Right cardiac atrium (tissue), 5 donors: ENCODE results near the gene HSPG2. TPM values are rescaled to one million over a fixed set of nuclear protein-coding genes. Genes with fewer than 3 reads are reported as not detected.
A peak's percentile ranks its signal among the peaks of the same experiment; 100 is the strongest.
"Not testable (repeated sequence)": the region's sequence is repeated elsewhere in the genome, so short reads cannot be mapped to it uniquely, and the experiment has no call there.

Experiments used
- ATAC-seq, 2 donors: fragments of 200-7000 bp; cut with Tn5 transposase; one replicate each; pipeline versions ENCODE4 v1.8.0 to v1.9.1; 2020; ENCODE audit warnings: moderate library complexity in 2 of 2, mild to moderate bottlenecking in 1 of 2
- DNase-seq, 3 donors: peaks; one replicate each; pipeline ENCODE4 v3.0.0-alpha.2; 2020
- H3K27ac ChIP-seq: one replicate; pipeline ENCODE4 v1.5.1; 2013; ENCODE audit warnings: mild to moderate bottlenecking, low read length, control low read depth, moderate library complexity
- H3K27me3 ChIP-seq: one replicate; pipeline ENCODE4 v1.6.1; 2013; ENCODE audit not compliant: control insufficient read depth, insufficient read depth
- H3K4me1 ChIP-seq: one replicate; pipeline ENCODE4 v1.6.1; 2013; ENCODE audit warnings: low read length; ENCODE audit not compliant: control insufficient read depth, insufficient read depth
- H3K4me3 ChIP-seq: one replicate; pipeline ENCODE4 v1.5.1; 2013; ENCODE audit warnings: low read length, control low read depth
- H3K9me3 ChIP-seq: one replicate; pipeline ENCODE4 v1.6.1; 2013; ENCODE audit warnings: low read length; ENCODE audit not compliant: control insufficient read depth
- WGBS: extraction: QIAGEN DNeasy Blood & Tissue Kit; methylation state at CpG from one replicate; pipeline ENCODE4 v1.1.7; 2013; 5-methylcytosine and 5-hydroxymethylcytosine counted together
- intact Hi-C, 4 donors: fragments of 100-400 bp; cut with DNase I; formaldehyde crosslinking; loops; one replicate each; pipeline versions ENCODE4 v1.11.0 to v1.14.0; 2022 to 2023
- polyA plus RNA-seq: library from polyadenylated mRNA; stranded (reverse); fragments of 200-250 nt; gene quantifications from one replicate; pipeline ENCODE4 v1.2.3, GENCODE V29; 2013
- total RNA-seq, 4 donors: library from RNA; stranded (reverse); fragmentation: NEBNext Ultra II Directional; extraction: Animal tissue kit (Norgen Biotek cat#: 25700); gene quantifications; one replicate each; pipeline ENCODE4 v1.2.1, GENCODE V29; 2021
- donor health status: healthy with polysubstance abuse.
- donor health status: DM: no; HTN: yes; CAD: no.
- donor health status: DM: no; HTN: no; CAD: no.
- donor health status: DM: no; HTN: yes; CAD: no; lungs with severe emphysema.
- donor health status: DM: yes; HTN: yes; CAD: no.

HSPG2 gene
- total and polyA plus RNA-seq, 5 donors, result 257 to 659 (median 459) TPM

DNA sequence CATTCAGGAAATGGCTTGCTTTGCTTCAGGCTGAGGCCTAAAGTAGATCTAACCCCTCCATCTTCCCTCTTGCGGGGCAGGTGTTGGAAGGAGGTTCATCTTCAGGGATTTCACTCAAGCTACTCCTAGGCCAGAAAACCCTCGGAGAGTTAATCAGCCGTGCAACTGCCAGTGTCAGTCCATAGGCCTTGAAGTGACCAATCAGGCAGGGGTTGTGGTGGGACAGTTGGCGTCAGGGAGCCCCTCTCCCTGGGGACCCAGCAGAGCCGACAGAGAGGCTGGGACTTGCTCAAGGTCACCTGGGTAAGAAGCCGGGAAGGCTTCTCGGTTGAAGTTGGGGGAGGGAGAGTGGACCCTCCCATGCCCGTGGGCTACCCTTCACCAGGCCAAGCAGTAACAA, 36.8 kb upstream of the HSPG2 start:
- H3K9me3 ChIP-seq, DNase-seq, H3K4me3 ChIP-seq, H3K27me3 ChIP-seq, H3K4me1 ChIP-seq, H3K27ac ChIP-seq, intact Hi-C loops: not testable (repeated sequence)
- peak in 1 of 2 donors; percentile 8 for ATAC-seq
- WGBS, result 77% methylated on average over 8 of the region's 8 CpGs

GRCh38 chr1:21972973-21973441, 35.9 kb upstream of the HSPG2 start:
- H3K27me3 ChIP-seq, H3K4me3 ChIP-seq, DNase-seq, H3K4me1 ChIP-seq, intact Hi-C loops, H3K27ac ChIP-seq, H3K9me3 ChIP-seq: not testable (repeated sequence)
- ATAC-seq, result peak in 1 of 2 donors; percentile 37
- 68% methylated on average over 2 of the region's 2 CpGs for WGBS

- DNase-seq, H3K27me3 ChIP-seq, ATAC-seq, H3K9me3 ChIP-seq, intact Hi-C loops, H3K4me3 ChIP-seq, H3K4me1 ChIP-seq, H3K27ac ChIP-seq: not testable (repeated sequence)
- WGBS, result 27% methylated on average over 4 of the region's 4 CpGs
Measured at GRCh38 chr1:21970523-21970922, 33.4 kb upstream of the HSPG2 start.

DNA sequence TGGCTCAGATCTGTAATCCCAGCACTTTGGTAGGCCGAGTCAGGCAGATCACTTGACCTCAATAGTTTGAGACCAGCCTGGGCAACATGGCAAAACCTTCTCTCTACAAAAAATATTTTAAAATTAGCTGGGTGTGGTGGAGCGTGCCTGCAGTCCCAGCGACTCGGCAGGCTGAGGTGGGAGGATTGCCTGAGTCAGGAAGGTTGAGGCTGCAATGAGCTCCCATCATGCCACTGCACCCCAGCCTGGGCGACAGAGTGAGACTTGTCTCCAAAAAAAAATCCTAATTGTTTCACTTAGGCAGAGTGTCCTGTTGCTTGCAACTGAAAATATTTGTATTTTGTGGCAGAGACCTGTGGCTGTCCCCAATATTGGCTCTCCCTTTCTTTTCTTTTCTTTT, 32.0 kb upstream of the HSPG2 start:
- not testable (repeated sequence) for H3K4me1 ChIP-seq, H3K9me3 ChIP-seq, H3K4me3 ChIP-seq, DNase-seq, ATAC-seq, H3K27me3 ChIP-seq, H3K27ac ChIP-seq
- 77% methylated on average over 5 of the region's 5 CpGs for WGBS
- intact Hi-C loops, result loop anchor here in 2 of 4 donors (10.0 kb wide), 2 partner anchors 94 to 104 kb away; no protein-coding TSS in a partner anchor

DNA sequence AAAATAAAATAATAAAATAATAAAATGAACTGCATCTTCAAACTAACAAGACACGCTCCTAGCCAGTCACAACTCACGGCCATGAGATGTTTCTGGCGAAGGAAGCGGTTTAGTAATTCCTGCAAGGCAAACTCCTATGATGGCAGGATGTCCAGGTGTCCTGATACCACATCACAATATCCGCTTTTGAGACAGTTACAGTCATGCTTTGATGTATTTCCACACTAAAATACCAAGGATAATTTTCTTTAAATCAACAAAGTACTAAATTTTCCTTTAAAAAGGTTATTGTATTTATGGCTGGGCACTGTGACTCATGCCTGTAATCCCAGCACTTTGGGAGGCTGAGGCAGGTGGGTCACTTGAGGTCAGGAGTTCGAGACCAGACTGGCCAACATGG, 30.1 kb upstream of the HSPG2 start:
- not testable (repeated sequence) for H3K27me3 ChIP-seq, H3K4me1 ChIP-seq, ATAC-seq, H3K27ac ChIP-seq, DNase-seq, H3K4me3 ChIP-seq, H3K9me3 ChIP-seq
- intact Hi-C loops, result loop anchor here in 2 of 4 donors (10.0 kb wide), 2 partner anchors 92 to 102 kb away; no protein-coding TSS in a partner anchor
- 92% methylated on average over 6 of the region's 6 CpGs for WGBS

GRCh38 chr1:21966247-21967000, 29.3 kb upstream of the HSPG2 start:
- H3K9me3 ChIP-seq, result no peaks in the 10 kb centered on the region
- H3K27ac ChIP-seq, result no peak overlapping the region
- DNase-seq (no peak), ATAC-seq (no peak)
- no peak overlapping the region for H3K4me3 ChIP-seq
- peaks cover 1% of the 10 kb centered on the region for H3K4me1 ChIP-seq
- WGBS, result 80% methylated on average over 15 of the region's 15 CpGs
- no peaks in the 10 kb centered on the region for H3K27me3 ChIP-seq
- intact Hi-C loops, result loop anchor here in 2 of 4 donors (10.0 kb wide), 2 partner anchors 92 to 102 kb away; no protein-coding TSS in a partner anchor

DNA sequence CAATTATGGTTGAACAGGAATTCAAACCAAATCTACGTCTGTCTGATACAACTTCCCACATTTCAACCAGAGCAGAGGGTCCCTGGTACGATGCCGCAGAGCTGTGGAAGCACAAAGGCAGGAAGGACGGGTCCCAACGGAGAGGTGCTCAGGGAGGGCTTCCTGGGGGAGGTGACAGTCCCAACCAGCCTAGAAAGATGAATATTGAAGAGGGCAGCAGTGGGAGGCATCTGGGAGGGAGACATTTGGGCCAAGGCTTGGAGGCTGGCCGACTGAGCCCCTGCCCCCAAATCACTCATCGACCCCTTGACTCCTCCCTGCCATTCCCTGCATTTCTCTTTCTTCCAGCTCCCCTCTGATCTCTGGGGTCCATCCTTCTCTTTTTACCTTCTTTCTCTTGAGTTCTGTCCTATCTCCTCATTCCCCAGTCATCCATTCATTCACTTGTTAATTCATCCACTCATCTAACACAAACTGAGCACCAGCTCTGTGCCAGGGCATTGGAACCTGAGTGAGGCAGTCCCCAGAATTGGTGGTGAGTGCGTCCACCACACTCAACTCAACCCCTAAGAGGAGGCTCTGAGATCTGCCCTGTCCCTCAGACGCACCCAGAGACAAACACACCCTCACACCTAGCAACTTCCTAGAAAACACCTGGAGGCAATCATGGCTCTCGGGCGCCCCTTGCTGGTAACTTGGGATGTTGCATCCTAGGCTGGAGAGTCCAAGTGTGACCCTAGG, 26.5 kb upstream of the HSPG2 start:
- Histone ChIP-seq H3K27ac (no peak overlapping the region), H3K4me1 (peaks cover 1% of the 10 kb centered on the region), H3K4me3 (no peak overlapping the region), H3K9me3 (no peaks in the 10 kb centered on the region), H3K27me3 (no peaks in the 10 kb centered on the region)
- intact Hi-C loops, result loop anchor here in 2 of 4 donors (10.0 kb wide), 2 partner anchors 89 to 99 kb away; no protein-coding TSS in a partner anchor
- DNase-seq, result peak; percentile 65 to 91 (median 87)
- peak; percentile 78 to 80 for ATAC-seq
- WGBS, result 45% methylated on average over 11 of the region's 11 CpGs

DNA sequence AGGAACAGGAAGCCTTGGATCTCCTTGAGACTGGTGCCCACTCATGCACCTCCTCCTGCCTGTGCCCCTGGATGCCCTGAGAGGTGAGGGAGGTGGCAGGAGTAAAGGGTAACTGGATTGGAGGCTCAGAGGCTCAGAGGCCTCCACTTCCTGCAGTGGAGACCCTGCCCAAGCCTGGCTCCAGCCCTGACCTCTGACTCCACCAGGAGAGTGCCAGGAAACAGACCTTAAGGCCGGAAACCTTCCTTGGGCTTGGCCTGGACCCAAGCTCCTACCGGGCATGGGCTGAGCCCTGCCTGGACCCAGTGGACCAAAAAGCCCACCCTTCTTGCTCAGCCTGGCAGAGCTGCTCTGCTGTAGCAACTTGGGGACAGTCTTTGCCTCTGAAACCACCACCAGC, 24.7 kb upstream of the HSPG2 start:
- DNase-seq (peak in 1 of 3 donors; percentile 58), ATAC-seq (peak; percentile 19 to 22)
- H3K27ac ChIP-seq, result no peak overlapping the region
- intact Hi-C loops, result loop anchor here in 2 of 4 donors (10.0 kb wide), 2 partner anchors 87 to 97 kb away; no protein-coding TSS in a partner anchor
- no peaks in the 10 kb centered on the region for H3K27me3 ChIP-seq
- H3K4me3 ChIP-seq, result no peak overlapping the region
- no peaks in the 10 kb centered on the region for H3K9me3 ChIP-seq
- H3K4me1 ChIP-seq, result peaks cover 9% of the 10 kb centered on the region
- WGBS, result 56% methylated on average over 2 of the region's 2 CpGs

GRCh38 chr1:21961337-21961736, 24.2 kb upstream of the HSPG2 start:
- DNase-seq, result no peak
- H3K4me1 ChIP-seq, result peaks cover 14% of the 10 kb centered on the region
- no peaks in the 10 kb centered on the region for H3K9me3 ChIP-seq
- H3K27me3 ChIP-seq, result no peaks in the 10 kb centered on the region
- intact Hi-C loops, result loop anchor here in 2 of 4 donors (10.0 kb wide), 2 partner anchors 87 to 97 kb away; no protein-coding TSS in a partner anchor
- no peak overlapping the region for H3K4me3 ChIP-seq
- no peak overlapping the region for H3K27ac ChIP-seq
- no peak for ATAC-seq
- 80% methylated on average over 2 of the region's 2 CpGs for WGBS

DNA sequence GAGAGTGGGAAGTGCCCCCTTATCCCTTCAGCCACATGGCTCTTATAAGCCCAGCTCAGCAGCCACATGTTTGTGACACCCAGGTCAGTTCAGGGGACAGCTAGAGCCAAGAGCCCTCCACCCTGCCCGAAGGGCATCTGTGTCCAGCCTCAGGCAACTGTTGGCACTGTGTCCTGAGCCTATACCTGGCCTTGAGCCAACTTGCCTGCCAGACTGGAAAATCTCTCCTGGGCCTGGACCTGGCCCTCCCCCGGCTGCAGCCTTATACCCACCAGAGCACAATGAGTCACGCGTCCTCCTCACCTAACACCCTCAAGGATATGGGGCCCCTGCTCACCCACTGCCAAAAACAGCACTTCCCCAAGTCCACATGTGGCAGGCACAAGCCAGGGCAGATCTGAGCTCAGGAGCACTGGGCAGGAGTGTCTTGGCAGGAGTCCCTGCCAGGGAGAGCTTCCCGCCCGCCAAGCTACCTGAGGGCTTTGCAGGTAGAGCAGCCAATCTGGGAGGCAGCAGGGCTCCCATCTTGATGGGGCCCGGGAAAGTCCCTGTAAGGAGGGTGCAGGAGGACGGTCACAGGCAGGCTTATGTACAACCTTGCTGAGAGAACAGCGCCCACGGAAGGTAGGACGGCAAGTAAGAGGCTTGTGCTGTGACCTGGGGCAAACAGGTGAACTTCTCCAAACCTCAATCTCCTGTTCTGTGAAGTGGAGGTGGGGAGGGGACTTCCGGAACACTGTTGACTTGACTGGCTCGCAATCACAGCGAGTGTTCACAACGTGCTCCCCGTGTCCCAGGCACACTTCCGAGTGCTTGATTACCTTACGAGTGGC, 19.8 kb upstream of the HSPG2 start:
- peaks cover 15% of the 10 kb centered on the region for H3K4me1 ChIP-seq
- WGBS, result 43% methylated on average over 18 of the region's 18 CpGs

More for the DNA sequence above, 19.8 kb upstream of the HSPG2 start:
- Histone ChIP-seq H3K27me3 (no peaks in the 10 kb centered on the region), H3K4me3 (no peak overlapping the region), H3K27ac (peak overlapping the region; percentile 70), H3K9me3 (no peaks in the 10 kb centered on the region)
- intact Hi-C loops, result no loop called here
- DNase-seq (peak; percentile 75 to 82 (median 76)), ATAC-seq (peak; percentile 75 to 87)
